NOMO-1 treated with DMSO at 0.1 percent for 48 hours (cell line): ENCODE results near the gene TLN1.

Experiments used
- DNase-seq: peaks from one replicate; lab custom pipeline; 2025; ENCODE audit not compliant: unreplicated experiment; lab: John Stamatoyannopoulos, UW

Gene TLN1

GRCh38 chr9:35650341-35651158 is 81.4 kb downstream of the TLN1 start, which contains the start of gene SIT1:
Gene SIT1 (minus strand): TSS chr9:35650931. CDS start chr9:35650853, 78 bp downstream.
- DNase-seq = no peak

GRCh38 chr9:35649431-35650340 is 82.3 kb downstream of the TLN1 start:
- DNase-seq = peak; percentile 38
